Fibroblast of pulmonary artery (primary cell): ENCODE results near the gene DUSP8.

Experiments
- DNase-seq: peaks from one replicate; pipeline ENCODE4 v3.0.0-alpha.2; 2010; ENCODE audit warnings: low read depth
- H3K4me3 ChIP-seq: replicated peaks from 2 replicates; pipeline ENCODE4 v1.5.1; 2011; ENCODE audit warnings: low read depth, mild to moderate bottlenecking, control low read depth, low read length, moderate library complexity
- CTCF ChIP-seq: IDR thresholded peaks from 2 replicates; pipeline ENCODE4 v1.5.1; 2011; ENCODE audit warnings: mild to moderate bottlenecking, control low read depth, low read length, inconsistent platforms; ENCODE audit errors: missing control alignments

Gene DUSP8

GRCh38 chr11:1566381-1567051, 5.6 kb downstream of the DUSP8 start:
- peak; percentile 7 for TF ChIP-seq CTCF
- no peak overlapping the region for H3K4me3 ChIP-seq
- DNase-seq: no peak

GRCh38 chr11:1565904-1566247, 6.2 kb downstream of the DUSP8 start:
- H3K4me3 ChIP-seq: no peak overlapping the region
- no peak for DNase-seq
- TF ChIP-seq CTCF: no peak

GRCh38 chr11:1565173-1565903, 6.7 kb downstream of the DUSP8 start:
- no peak for TF ChIP-seq CTCF
- H3K4me3 ChIP-seq: no peak overlapping the region
- DNase-seq: no peak

- no peak for TF ChIP-seq CTCF
- no peak overlapping the region for H3K4me3 ChIP-seq
- DNase-seq: peak; percentile 72
Measured at GRCh38 chr11:1564535-1565172, 7.4 kb downstream of the DUSP8 start.

- H3K4me3 ChIP-seq: no peak overlapping the region
- no peak for DNase-seq
- TF ChIP-seq CTCF: no peak
Measured at GRCh38 chr11:1563697-1564534, 8.2 kb downstream of the DUSP8 start.

- TF ChIP-seq CTCF: no peak
- H3K4me3 ChIP-seq: no peak overlapping the region
- no peak for DNase-seq
Measured at GRCh38 chr11:1563149-1563638, 8.9 kb downstream of the DUSP8 start.
